Liver (tissue), 9 donors: ENCODE data around the gene DNAJB6. TPM values are rescaled to one million over a fixed set of nuclear protein-coding genes. Genes with fewer than 3 reads are reported as not detected.

Source experiments
- DNase-seq: peaks from one replicate; pipeline ENCODE4 v3.0.0-alpha.2; 2017; ENCODE audit warnings: low spot score
- H3K27ac ChIP-seq, 2 donors: one replicate each; pipeline ENCODE4 v1.7.0; 2013; ENCODE audit warnings: inconsistent platforms in 2 of 2, low read length in 2 of 2, control low read depth in 1 of 2, low read depth in 1 of 2, mild to moderate bottlenecking in 1 of 2
- H3K27me3 ChIP-seq, 4 donors: one replicate each; pipeline versions ENCODE4 v1.6.1 to v1.7.0; 2013; ENCODE audit warnings: low read length in 3 of 4, inconsistent platforms in 1 of 4, mild to moderate bottlenecking in 1 of 4, moderate library complexity in 1 of 4; ENCODE audit not compliant: control insufficient read depth in 4 of 4, insufficient read depth in 4 of 4
- H3K36me3 ChIP-seq, 4 donors: one replicate each; pipeline versions ENCODE4 v1.6.1 to v1.7.0; 2013; ENCODE audit warnings: low read length in 3 of 4, mild to moderate bottlenecking in 3 of 4, low read depth in 1 of 4, moderate library complexity in 1 of 4; ENCODE audit not compliant: control insufficient read depth in 4 of 4, insufficient read depth in 3 of 4
- H3K4me1 ChIP-seq, 4 donors: one replicate each; pipeline versions ENCODE4 v1.6.1 to v1.7.0; 2013; ENCODE audit warnings: low read length in 3 of 4, mild to moderate bottlenecking in 3 of 4, moderate library complexity in 1 of 4; ENCODE audit not compliant: control insufficient read depth in 4 of 4, insufficient read depth in 4 of 4
- H3K4me3 ChIP-seq, 3 donors: one replicate each; pipeline versions ENCODE4 v1.6.1 to v1.7.0; 2013; ENCODE audit warnings: low read length in 3 of 3, control low read depth in 1 of 3, low read depth in 1 of 3, mild to moderate bottlenecking in 1 of 3
- H3K9ac ChIP-seq, 2 donors: one replicate each; pipeline ENCODE4 v1.7.0; 2013; ENCODE audit warnings: low read length in 2 of 2, mild to moderate bottlenecking in 2 of 2, moderate library complexity in 2 of 2, control low read depth in 1 of 2, low read depth in 1 of 2
- H3K9me3 ChIP-seq, 4 donors: one replicate each; pipeline versions ENCODE4 v1.6.1 to v1.7.0; 2013; ENCODE audit warnings: low read length in 3 of 4; ENCODE audit not compliant: control insufficient read depth in 4 of 4
- EGR1 ChIP-seq, 2 donors: IDR thresholded peaks; 2 replicates each; pipeline ENCODE4 v1.6.1; 2016 to 2018; ENCODE audit warnings: antibody characterized with exemption in 2 of 2, low read depth in 2 of 2
- FOXA2 ChIP-seq: IDR thresholded peaks from 2 replicates; pipeline ENCODE4 v1.6.1; 2016; ENCODE audit warnings: antibody characterized with exemption
- GABPA ChIP-seq, 2 donors: IDR thresholded peaks in 1 of 2; conservative IDR thresholded peaks in 1 of 2; 2 replicates each; pipeline ENCODE4 v1.6.1; 2016; ENCODE audit warnings: antibody characterized with exemption in 2 of 2, mild to moderate bottlenecking in 1 of 2, moderate library complexity in 1 of 2
- HNF4A ChIP-seq, 2 donors: conservative IDR thresholded peaks; 2 replicates each; pipeline ENCODE4 v1.6.1; 2016; ENCODE audit warnings: antibody characterized with exemption in 2 of 2, mild to moderate bottlenecking in 2 of 2
- HNF4G ChIP-seq: IDR thresholded peaks from 2 replicates; pipeline ENCODE4 v1.6.1; 2016; ENCODE audit warnings: antibody characterized with exemption
- JUND ChIP-seq, 2 donors: IDR thresholded peaks; 2 replicates each; pipeline ENCODE4 v1.6.1; 2016; ENCODE audit warnings: antibody characterized with exemption in 2 of 2
- NR2F2 ChIP-seq: IDR thresholded peaks from 2 replicates; pipeline ENCODE4 v1.6.1; 2016; ENCODE audit warnings: antibody characterized with exemption
- RAD21 ChIP-seq, 2 donors: IDR thresholded peaks; 2 replicates each; pipeline ENCODE4 v1.6.1; 2016; ENCODE audit warnings: antibody characterized with exemption in 2 of 2, mild to moderate bottlenecking in 2 of 2
- RXRA ChIP-seq, 2 donors: IDR thresholded peaks; 2 replicates each; pipeline ENCODE4 v1.6.1; 2017 to 2018; ENCODE audit warnings: antibody characterized with exemption in 2 of 2, mild to moderate bottlenecking in 1 of 2
- SP1 ChIP-seq: IDR thresholded peaks from 2 replicates; pipeline ENCODE4 v1.6.1; 2018; ENCODE audit warnings: antibody characterized with exemption, mild to moderate bottlenecking
- TAF1 ChIP-seq: conservative IDR thresholded peaks from 2 replicates; pipeline ENCODE4 v1.6.1; 2016; ENCODE audit warnings: antibody characterized with exemption, mild to moderate bottlenecking
- WGBS: extraction: QIAGEN DNeasy Blood & Tissue Kit; methylation state at CpG from one replicate; pipeline ENCODE4 v1.1.7; 2013; 5-methylcytosine and 5-hydroxymethylcytosine counted together
- polyA plus RNA-seq, 2 donors: library from polyadenylated mRNA; stranded (reverse) in 1 of 2; unstranded in 1 of 2; fragments of 200-250 nt in 1 of 2; fragments of >200 nt in 1 of 2; fragmentation: Nextera tagmentation in 1 of 2; extraction: Ambion mirVana in 1 of 2; gene quantifications; one replicate each; pipeline versions ENCODE4 v1.2.1 to v1.2.3, GENCODE V29; 2013 to 2015
- total RNA-seq, 2 donors: library from RNA; depleted of rRNA; stranded (reverse); fragments of >200 nt; gene quantifications; one replicate each; pipeline ENCODE4 v1.2.3, GENCODE V29; 2014
- TF ChIP-seq, protein P1 (sequence below): IDR thresholded peaks from 2 replicates; pipeline ENCODE4 v1.6.1; 2016; ENCODE audit warnings: antibody characterized with exemption
- TF ChIP-seq, protein P2 (sequence below): IDR thresholded peaks from 2 replicates; pipeline ENCODE4 v1.6.1; 2016; ENCODE audit warnings: antibody characterized with exemption
- TF ChIP-seq, protein P3 (sequence below): IDR thresholded peaks from 2 replicates; pipeline ENCODE4 v1.6.1; 2016; ENCODE audit warnings: antibody characterized with exemption, mild to moderate bottlenecking
- TF ChIP-seq, protein P4 (sequence below): fragments of 150-350 bp; IDR thresholded peaks from 2 replicates; pipeline ENCODE4 v1.5.1; 2017; ENCODE audit warnings: improper control_type of control experiment, low read depth, low read length; ENCODE audit not compliant: missing input control
- TF ChIP-seq, protein P5 (sequence below): IDR thresholded peaks from 2 replicates; pipeline ENCODE4 v1.6.1; 2016; ENCODE audit warnings: antibody characterized with exemption
- donor health status: healthy.
- donor health status: healthy.
- donor health status: healthy.
- donor health status: healthy.
- donor health status: healthy.

Gene DNAJB6
- total and polyA plus RNA-seq, 4 donors = 26.5 to 46.6 (median 42.4) TPM

DNA sequence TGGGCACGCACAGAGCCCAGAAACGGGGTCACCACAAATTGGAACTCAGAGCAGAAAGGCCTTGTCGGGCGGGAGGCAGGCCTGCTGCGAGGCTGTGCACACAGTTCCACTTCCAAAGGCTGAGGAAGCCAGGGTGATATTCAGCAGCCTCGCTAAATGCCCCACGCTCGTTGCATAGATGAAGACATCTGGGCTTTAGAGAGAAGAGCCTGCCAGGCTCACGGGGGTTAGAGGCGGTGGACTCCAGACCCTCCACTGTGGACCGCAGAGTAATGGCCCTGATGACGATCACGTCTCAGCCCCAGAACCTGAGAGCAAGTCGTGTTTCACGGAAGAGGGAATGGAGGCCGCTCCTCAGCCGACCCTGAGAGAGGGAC, 104.2 kb downstream of the DNAJB6 start:
- WGBS = 88% methylated on average over 17 of the region's 17 CpGs
- H3K9me3 ChIP-seq = no peaks in the 10 kb centered on the region
- no peak overlapping the region for H3K27ac ChIP-seq
- no peak for DNase-seq
- H3K36me3 ChIP-seq = no peaks in the 10 kb centered on the region
- no peaks in the 10 kb centered on the region for H3K4me1 ChIP-seq
- TF ChIP-seq, protein P1, sequence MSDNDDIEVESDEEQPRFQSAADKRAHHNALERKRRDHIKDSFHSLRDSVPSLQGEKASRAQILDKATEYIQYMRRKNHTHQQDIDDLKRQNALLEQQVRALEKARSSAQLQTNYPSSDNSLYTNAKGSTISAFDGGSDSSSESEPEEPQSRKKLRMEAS = no peak
- no peak for TF ChIP-seq TAF1
- TF ChIP-seq, protein P2, sequence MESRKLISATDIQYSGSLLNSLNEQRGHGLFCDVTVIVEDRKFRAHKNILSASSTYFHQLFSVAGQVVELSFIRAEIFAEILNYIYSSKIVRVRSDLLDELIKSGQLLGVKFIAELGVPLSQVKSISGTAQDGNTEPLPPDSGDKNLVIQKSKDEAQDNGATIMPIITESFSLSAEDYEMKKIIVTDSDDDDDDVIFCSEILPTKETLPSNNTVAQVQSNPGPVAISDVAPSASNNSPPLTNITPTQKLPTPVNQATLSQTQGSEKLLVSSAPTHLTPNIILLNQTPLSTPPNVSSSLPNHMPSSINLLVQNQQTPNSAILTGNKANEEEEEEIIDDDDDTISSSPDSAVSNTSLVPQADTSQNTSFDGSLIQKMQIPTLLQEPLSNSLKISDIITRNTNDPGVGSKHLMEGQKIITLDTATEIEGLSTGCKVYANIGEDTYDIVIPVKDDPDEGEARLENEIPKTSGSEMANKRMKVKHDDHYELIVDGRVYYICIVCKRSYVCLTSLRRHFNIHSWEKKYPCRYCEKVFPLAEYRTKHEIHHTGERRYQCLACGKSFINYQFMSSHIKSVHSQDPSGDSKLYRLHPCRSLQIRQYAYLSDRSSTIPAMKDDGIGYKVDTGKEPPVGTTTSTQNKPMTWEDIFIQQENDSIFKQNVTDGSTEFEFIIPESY = no peak
- TF ChIP-seq FOXA2 = no peak
- TF ChIP-seq HNF4A (conservative IDR thresholded peaks at IDR 0.05) = no peak
- H3K27me3 ChIP-seq = no peaks in the 10 kb centered on the region
- H3K9ac ChIP-seq = no peak overlapping the region
- no peak overlapping the region for H3K4me3 ChIP-seq

DNA sequence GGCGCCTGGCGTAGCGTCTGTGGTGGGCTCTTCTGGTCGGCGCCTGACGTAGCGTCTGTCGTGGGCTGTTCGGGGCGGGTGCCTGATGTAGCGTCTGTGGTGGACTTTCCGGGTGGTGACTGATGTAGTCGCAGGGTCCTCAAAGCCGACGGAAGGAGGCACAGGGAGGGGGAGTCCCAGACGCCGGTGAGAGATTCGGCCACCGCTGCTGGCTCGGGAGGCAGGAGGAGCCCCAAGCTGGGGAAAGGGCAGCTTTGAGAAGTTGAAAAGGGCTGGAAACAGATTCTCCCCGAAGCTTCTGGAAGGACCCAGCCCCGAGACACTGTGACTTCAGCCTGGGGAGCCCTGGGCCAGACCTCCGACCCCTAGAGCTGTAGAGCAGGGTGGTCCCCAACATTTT, 105.7 kb downstream of the DNAJB6 start:
- no peaks in the 10 kb centered on the region for H3K4me1 ChIP-seq
- no peaks in the 10 kb centered on the region for H3K9me3 ChIP-seq
- no peak overlapping the region for H3K9ac ChIP-seq
- H3K27ac ChIP-seq = no peak overlapping the region
- H3K36me3 ChIP-seq = no peaks in the 10 kb centered on the region
- TF ChIP-seq, protein P1 = no peak
- TF ChIP-seq RAD21 (IDR thresholded peaks at IDR 0.05) (no peak), EGR1 (IDR thresholded peaks at IDR 0.05; ENCODE audit: low read depth in 2 of 2) (no peak), SP1 (no peak), JUND (IDR thresholded peaks at IDR 0.05) (no peak), GABPA (IDR thresholded peaks at IDR 0.05 in 1 of 2, conservative IDR thresholded peaks at IDR 0.05 in 1 of 2) (no peak), HNF4G (no peak), NR2F2 (no peak), RXRA (IDR thresholded peaks at IDR 0.05) (no peak), TAF1 (no peak)
- TF ChIP-seq, protein P3, sequence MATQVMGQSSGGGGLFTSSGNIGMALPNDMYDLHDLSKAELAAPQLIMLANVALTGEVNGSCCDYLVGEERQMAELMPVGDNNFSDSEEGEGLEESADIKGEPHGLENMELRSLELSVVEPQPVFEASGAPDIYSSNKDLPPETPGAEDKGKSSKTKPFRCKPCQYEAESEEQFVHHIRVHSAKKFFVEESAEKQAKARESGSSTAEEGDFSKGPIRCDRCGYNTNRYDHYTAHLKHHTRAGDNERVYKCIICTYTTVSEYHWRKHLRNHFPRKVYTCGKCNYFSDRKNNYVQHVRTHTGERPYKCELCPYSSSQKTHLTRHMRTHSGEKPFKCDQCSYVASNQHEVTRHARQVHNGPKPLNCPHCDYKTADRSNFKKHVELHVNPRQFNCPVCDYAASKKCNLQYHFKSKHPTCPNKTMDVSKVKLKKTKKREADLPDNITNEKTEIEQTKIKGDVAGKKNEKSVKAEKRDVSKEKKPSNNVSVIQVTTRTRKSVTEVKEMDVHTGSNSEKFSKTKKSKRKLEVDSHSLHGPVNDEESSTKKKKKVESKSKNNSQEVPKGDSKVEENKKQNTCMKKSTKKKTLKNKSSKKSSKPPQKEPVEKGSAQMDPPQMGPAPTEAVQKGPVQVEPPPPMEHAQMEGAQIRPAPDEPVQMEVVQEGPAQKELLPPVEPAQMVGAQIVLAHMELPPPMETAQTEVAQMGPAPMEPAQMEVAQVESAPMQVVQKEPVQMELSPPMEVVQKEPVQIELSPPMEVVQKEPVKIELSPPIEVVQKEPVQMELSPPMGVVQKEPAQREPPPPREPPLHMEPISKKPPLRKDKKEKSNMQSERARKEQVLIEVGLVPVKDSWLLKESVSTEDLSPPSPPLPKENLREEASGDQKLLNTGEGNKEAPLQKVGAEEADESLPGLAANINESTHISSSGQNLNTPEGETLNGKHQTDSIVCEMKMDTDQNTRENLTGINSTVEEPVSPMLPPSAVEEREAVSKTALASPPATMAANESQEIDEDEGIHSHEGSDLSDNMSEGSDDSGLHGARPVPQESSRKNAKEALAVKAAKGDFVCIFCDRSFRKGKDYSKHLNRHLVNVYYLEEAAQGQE = no peak
- TF ChIP-seq, protein P4, sequence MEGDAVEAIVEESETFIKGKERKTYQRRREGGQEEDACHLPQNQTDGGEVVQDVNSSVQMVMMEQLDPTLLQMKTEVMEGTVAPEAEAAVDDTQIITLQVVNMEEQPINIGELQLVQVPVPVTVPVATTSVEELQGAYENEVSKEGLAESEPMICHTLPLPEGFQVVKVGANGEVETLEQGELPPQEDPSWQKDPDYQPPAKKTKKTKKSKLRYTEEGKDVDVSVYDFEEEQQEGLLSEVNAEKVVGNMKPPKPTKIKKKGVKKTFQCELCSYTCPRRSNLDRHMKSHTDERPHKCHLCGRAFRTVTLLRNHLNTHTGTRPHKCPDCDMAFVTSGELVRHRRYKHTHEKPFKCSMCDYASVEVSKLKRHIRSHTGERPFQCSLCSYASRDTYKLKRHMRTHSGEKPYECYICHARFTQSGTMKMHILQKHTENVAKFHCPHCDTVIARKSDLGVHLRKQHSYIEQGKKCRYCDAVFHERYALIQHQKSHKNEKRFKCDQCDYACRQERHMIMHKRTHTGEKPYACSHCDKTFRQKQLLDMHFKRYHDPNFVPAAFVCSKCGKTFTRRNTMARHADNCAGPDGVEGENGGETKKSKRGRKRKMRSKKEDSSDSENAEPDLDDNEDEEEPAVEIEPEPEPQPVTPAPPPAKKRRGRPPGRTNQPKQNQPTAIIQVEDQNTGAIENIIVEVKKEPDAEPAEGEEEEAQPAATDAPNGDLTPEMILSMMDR = no peak
- TF ChIP-seq, protein P5, sequence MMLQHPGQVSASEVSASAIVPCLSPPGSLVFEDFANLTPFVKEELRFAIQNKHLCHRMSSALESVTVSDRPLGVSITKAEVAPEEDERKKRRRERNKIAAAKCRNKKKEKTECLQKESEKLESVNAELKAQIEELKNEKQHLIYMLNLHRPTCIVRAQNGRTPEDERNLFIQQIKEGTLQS = no peak
- H3K4me3 ChIP-seq = no peak overlapping the region
- WGBS = 95% methylated on average over 23 of the region's 23 CpGs
- H3K27me3 ChIP-seq = no peaks in the 10 kb centered on the region
- DNase-seq = no peak
